Measurements from ENCODE around the gene COL5A3.

- TF ChIP-seq, protein P1, sequence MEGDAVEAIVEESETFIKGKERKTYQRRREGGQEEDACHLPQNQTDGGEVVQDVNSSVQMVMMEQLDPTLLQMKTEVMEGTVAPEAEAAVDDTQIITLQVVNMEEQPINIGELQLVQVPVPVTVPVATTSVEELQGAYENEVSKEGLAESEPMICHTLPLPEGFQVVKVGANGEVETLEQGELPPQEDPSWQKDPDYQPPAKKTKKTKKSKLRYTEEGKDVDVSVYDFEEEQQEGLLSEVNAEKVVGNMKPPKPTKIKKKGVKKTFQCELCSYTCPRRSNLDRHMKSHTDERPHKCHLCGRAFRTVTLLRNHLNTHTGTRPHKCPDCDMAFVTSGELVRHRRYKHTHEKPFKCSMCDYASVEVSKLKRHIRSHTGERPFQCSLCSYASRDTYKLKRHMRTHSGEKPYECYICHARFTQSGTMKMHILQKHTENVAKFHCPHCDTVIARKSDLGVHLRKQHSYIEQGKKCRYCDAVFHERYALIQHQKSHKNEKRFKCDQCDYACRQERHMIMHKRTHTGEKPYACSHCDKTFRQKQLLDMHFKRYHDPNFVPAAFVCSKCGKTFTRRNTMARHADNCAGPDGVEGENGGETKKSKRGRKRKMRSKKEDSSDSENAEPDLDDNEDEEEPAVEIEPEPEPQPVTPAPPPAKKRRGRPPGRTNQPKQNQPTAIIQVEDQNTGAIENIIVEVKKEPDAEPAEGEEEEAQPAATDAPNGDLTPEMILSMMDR (IDR thresholded peaks at IDR 0.05; ENCODE audit: low read length): no peak
- TF ChIP-seq EZH2 (IDR thresholded peaks at IDR 0.05; ENCODE audit: borderline replicate concordance, low read length): no peak
Measured at GRCh38 chr19:9947441-9947840, 62.9 kb downstream of the COL5A3 start.
